Skeletal muscle cell (primary cell): ENCODE results near the gene CLDN8.

ENCODE experiments used
- DNase-seq: peaks from one replicate; pipeline ENCODE4 v3.0.0-alpha.2; 2010; ENCODE audit warnings: low read depth
- H3K4me3 ChIP-seq: 2 replicates; pipeline ENCODE4 v1.5.1; 2011; ENCODE audit warnings: low read depth, mild to moderate bottlenecking, control low read depth, low read length, moderate library complexity

The CLDN8 gene

DNA sequence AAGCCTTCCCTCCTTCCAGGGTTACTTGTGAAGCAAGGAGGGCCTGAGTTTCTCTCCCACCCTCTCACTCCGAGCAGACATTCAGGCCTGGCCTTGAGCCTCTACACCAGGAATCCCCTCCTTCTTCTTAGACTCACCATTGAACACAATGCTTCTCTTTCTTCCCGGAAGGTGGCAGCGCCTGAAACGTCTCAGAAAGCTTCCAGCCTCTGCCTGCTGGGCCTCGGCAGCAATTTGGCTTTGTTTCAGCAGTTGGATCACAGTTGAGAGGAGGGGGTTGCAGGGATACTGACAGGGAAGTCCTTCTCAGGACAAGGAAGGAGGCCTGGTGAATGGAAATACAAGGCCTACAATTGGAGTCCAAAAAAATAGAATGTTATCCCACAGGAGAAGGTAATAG, 6.3 kb downstream of the CLDN8 start:
- H3K4me3 ChIP-seq, result no peak overlapping the region
- no peak for DNase-seq

DNA sequence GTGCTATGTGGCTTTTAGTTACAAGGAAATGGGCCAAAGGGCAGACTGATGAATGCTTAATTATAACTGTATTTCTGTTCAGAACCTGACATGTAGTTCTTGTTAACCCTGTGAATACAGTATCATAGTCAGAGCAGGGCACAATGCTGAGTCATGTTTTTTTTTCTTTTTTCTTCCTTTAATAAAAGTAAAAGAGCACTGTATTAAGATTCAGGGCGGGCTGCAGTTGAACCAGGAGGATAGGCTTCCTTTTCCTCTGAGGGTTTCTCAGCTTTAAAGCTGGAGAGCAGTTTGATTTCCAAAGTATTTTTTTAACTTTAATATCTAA, 8.7 kb downstream of the CLDN8 start:
- H3K4me3 ChIP-seq, result no peak overlapping the region
- DNase-seq, result no peak

DNA sequence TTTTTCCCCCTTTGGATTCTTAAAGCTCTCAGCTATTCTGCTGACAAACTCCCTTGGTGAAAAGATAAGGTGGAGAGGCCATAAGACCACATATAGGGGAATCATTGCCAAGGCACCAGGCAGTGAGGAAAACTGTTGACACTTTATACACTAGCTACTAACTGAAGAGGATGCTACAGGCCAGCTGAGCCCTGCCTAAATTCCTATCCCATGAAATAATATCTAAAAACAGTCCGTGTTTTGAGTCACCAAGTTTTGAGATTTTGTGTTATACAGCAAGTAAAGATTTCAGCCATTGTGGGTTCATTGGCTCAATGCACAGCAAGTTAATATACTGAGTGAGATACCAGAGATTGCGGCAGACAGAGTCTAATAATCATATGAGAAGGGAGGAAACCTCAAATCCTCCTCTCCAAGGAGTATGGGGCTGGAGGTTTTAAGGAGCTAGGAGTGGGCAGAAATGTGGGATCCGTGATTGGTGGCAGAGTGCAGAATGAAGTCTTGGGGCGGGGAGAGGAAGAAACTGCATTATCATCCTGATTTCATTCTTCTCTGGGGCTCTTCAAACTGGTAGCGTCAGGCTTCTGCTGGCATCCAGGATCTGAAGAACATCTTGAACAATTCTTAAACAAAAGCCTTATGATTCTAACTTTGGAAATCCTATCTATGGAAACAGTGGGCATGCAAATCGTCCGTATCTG, 9.2 kb downstream of the CLDN8 start:
- DNase-seq, result no peak
- no peak overlapping the region for H3K4me3 ChIP-seq

DNA sequence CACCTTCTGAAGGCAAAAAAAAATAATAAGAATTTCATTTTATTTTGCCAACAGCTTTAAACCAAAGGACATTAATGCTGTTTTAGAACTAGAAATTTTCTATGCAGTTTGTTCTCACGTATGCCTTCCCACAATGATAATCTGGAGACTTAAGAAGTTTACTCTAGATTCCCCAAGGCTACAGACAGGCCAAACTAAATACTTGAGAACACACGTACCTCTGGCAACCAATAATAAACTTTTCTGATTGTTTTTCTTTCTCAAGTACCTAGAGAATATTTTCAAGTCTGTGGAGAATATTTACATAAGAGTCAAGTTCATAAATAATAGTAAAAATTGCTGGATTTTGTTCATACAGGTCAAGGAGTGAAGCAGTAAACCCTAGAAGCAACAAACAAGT, 15.9 kb downstream of the CLDN8 start:
- no peak for DNase-seq
- no peak overlapping the region for H3K4me3 ChIP-seq

DNA sequence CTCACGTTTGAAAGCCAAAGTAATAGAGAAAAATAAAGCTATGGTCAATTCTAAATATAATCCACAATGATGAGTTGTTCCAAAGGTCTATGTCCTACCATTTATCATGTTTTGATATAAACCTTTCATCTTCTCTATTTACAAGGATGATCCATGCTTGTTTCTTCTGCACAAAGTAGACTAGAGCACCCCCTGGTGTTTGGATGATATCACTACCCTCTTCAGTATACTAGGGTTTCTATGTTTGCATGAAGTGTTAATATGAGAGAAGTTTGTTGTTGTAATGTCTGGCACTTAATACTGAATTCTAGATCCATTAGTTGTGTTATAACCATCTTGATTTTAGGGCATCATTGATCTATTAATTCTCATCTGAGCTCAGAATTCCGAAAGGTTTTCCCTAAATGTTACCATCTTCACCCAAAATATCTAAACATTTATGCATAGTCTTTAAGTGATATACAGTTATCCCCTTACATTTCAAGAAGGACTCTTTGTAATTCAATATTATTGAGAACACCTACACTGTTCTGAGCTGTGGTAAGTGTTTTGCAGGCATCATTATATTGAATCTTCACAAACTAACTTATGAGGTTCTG, 21.1 kb downstream of the CLDN8 start:
- H3K4me3 ChIP-seq, result no peak overlapping the region
- no peak for DNase-seq

DNA sequence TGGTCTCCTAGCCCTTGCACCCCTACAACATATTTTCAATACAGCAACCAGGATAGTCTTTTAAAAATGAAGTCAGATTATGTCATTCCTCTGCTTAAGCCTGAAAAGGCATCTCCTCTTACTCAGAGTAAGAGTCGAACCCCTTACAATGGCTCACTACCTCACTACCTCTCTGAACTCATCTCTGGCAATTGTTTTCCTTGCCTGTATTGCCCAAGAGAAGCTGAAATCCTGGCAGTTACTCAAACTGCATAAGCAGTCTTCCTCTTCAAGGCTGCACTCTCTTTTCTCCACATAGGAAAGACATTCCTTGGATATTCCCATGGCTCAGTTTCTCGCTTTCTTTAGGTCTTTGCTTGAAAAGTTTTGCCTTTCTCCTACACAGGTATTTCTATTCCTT, 22.7 kb downstream of the CLDN8 start:
- no peak overlapping the region for H3K4me3 ChIP-seq
- no peak for DNase-seq

DNA sequence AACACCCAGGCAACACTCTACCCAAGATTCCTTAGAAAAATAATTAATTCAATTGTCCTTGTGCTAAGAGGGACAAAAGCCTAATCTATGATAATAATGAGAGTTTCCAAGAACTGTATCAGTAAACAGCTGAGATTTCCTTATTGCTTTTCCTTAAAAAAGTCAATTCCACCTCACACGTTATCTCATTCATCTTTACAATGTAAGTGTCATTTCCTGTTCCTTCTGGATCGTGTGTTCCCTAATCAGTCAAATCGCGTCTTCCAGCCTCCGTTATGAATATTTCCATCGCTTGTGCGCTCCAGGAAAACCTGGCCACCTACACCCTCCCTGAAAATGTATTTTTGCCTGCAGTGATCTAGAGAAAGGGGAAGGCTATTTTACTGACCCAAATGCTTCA, 25.3 kb downstream of the CLDN8 start:
- no peak for DNase-seq
- H3K4me3 ChIP-seq, result no peak overlapping the region

DNA sequence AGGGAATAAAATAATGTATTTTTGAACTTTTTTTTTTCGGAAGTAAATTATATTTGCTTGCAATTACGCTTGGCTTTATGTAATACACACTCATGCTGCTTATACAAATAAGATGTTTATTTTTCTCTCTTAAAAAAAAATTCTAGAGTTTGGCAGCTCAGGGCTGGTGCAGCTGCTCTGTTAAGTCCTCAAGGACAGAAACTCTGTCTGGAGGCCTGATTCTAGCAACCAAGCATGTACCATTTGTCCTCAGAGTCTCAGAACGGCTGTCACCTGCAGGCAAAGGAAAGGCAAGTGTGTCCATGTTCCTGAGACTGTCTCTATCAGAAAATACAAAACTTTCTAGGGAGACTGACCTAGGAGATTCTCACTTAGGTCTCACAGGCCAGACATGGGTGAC, 26.1 kb downstream of the CLDN8 start:
- no peak for DNase-seq
- no peak overlapping the region for H3K4me3 ChIP-seq

DNA sequence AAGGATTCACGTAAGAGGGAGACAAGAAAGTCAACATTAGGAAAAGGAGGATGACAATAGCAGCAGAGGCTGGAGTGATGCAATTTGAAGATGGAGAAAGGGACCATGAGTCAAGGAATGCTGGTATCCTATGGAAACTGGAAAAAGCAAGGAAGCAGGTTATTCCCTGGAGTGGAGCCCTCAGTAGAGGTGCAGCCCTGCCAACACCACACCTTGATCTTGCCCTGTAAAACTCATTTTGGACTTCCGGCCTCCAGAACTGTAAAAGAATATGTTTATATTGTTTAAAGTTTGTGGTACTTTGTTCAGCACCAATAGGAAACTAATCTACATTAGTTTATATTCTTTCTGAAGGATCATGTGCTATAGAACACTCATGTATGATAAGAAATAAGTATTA, 29.7 kb downstream of the CLDN8 start:
- no peak overlapping the region for H3K4me3 ChIP-seq
- DNase-seq, result no peak

DNA sequence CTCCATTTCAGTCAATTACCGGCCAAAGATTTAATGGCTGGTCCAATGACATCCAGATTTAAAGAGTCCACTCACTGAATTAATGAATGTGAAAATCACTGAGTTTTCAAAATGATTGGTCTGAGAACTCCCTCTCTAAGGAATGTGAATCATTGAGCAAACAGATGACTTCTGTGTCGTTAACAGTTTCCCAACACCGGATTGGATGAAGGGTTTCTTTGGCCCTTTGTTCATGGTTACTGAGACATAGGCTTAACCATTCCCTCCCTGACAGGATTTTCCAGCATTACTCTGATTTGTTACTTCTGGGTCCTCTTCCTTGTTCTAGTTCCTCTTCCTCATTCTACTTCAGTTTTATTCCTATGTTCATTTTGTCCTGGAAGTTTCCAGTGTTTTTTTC, 47.8 kb downstream of the CLDN8 start:
- DNase-seq, result no peak
- no peak overlapping the region for H3K4me3 ChIP-seq

DNA sequence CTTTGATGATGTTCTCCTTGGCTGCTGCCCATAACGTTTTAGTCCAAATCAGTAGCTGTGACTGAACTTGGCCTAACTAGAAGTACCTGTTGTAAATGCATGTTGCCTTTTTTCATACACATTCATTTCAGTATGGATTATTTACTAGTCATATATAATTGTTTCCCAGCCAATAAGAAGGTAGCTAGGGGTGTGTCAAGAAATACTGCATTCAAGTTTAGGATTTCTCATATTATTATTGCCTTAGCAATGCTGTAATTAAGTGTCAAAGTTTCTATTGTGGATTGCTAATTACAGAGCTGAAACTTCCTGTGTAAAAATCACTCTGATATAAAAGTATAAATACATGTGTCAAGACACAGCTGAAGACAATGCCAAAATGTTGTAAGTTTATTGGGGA, 49.2 kb downstream of the CLDN8 start, which contains the start of gene CLDN17:
Gene CLDN17 (minus strand): TSS at position 101 of the 400 bp plus-strand sequence. CDS start 188 bp downstream, outside the sequence.
- no peak for DNase-seq
- no peak within 1 kb of the TSS for H3K4me3 ChIP-seq

DNA sequence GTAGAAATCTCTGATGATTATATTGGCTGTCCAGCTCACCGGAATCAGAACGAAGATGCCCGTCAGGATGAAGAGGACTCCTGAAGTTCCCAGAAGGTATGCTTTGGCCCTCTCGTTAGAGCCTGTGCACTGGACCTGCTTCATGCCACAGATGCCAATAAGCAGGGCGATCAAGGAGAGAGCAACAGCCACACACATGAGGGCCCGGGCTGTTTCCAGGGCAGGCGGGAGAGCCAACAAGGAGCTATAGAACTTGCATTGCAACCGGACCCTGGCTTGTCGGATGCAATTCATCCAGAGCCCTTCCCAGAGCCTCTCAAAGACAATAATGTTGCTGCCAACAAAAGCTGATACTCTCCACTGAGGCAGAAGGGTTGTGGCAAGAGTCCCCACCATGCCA, 49.7 kb downstream of the CLDN8 start:
- H3K4me3 ChIP-seq, result no peak overlapping the region
- DNase-seq, result no peak

DNA sequence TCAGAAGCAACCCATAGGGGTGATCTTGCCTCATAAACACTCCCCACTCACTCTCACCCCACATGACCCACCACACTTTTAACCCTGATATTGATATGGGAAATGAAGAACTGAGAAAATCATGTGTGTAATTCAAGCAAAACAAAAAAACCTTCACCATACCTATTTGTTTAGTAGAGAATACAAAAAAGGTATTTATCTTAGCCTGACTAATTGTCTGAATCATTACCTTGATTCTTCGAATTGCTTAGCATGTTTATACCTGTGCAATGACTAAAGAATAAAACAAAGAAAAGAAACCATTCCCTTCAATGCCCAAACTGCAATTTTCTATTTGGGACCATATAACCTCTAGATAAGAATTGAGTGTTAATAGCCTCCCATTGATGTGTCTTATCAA, 51.1 kb downstream of the CLDN8 start:
- no peak overlapping the region for H3K4me3 ChIP-seq
- DNase-seq, result no peak
